ENCODE results near the gene CACNA1E.

The CACNA1E gene

DNA sequence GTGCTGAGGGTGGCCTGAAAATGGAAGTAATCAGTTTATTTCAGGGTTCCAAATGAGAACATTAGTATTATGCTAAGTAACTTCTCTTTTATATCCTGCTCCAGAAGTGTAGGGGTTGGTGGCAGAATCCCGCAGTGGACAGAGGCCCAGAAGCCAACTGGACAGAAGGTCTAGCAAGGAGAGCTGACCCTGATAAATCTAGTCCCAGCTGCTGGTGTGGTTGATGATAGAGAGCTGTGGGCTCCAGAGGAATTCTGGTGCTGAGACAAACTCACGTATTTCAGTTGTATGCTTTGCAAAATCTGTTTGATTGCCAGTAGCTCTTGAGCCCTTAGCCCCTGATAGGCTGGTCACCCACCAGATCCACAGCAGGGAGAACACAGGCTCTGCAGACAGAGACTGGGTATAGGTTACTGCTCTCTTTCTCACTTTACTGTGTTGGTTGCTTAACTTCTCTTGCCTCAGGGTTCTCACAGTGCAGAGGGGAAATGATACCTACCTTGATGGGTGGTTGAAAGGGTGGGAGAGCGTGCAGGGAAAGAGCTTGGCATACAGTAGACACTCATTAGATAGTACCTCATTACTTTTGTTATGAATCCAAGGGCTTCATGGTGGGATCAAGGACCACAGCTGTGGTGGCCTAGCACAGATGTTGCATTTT lies 29.6 kb upstream of the CACNA1E start:
- no peaks in the 10 kb centered on the region for H3K4me1 ChIP-seq
- H3K9ac ChIP-seq = no peak overlapping the region
- H4K20me1 ChIP-seq = no peaks in the 10 kb centered on the region
- TF ChIP-seq Cebpa-rat (IDR thresholded peaks at IDR 0.05) = no peak
- peaks cover 5% of the 10 kb centered on the region; the same call in 1 of the 2 replicates for H3K9me3 ChIP-seq
- no peak overlapping the region for H3K4me3 ChIP-seq
- H3K36me3 ChIP-seq = no peaks in the 10 kb centered on the region
- no peak overlapping the region for H3K4me2 ChIP-seq
- no peaks in the 10 kb centered on the region for H3K27me3 ChIP-seq
- no peak overlapping the region for H3K27ac ChIP-seq

DNA sequence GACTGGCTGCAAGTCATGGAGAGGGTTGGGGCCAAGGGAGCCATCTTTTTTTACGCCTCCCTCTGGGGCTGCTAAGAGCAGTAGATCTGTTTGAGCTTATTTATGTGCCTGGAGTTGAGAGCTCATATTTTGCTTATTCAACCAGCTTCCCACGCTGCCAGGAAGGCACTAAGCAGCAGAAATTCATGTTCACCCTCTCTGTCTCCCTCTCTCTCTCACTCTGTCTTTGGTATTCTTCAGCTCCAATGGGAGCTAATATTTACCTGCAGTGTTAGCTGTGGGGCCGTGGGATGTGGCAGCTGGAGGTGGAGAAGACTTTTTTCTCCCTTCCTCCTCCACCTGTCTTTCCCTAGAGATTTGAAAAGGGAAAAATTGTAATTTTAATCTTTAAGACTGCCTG lies 26.8 kb upstream of the CACNA1E start:
- no peak overlapping the region for H3K4me3 ChIP-seq
- no peaks in the 10 kb centered on the region for H3K36me3 ChIP-seq
- no peak overlapping the region for H3K27ac ChIP-seq
- H3K27me3 ChIP-seq = no peaks in the 10 kb centered on the region
- H3K4me1 ChIP-seq = no peaks in the 10 kb centered on the region
- H3K9ac ChIP-seq = no peak overlapping the region
- H4K20me1 ChIP-seq = no peaks in the 10 kb centered on the region
- TF ChIP-seq Cebpa-rat (IDR thresholded peaks at IDR 0.05) = no peak
- no peak overlapping the region for H3K4me2 ChIP-seq
- H3K9me3 ChIP-seq = peaks cover 5% of the 10 kb centered on the region; the same call in 1 of the 2 replicates

DNA sequence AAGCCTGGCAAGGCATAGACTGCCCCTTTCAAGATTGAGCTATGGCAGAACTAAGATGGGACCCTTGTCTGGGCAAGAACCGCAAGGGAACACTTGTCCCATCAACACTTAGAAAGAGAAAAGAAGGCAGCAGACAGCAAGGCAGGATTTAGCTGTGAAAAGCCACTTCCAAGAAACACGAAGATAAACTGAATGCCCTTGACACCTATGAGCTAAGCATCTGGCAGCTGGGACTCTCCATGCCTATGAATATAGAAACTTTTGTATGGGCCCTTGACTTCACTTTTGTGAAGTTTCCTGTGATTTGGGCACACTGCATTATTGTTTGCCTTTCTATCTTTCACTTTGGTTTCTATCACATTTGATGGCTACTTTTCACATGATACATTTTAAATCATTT lies 24.9 kb upstream of the CACNA1E start:
- Histone ChIP-seq H3K4me3 (no peak overlapping the region), H3K36me3 (no peaks in the 10 kb centered on the region), H3K27ac (no peak overlapping the region), H3K9me3 (peaks cover 5% of the 10 kb centered on the region; the same call in 1 of the 2 replicates), H3K27me3 (no peaks in the 10 kb centered on the region), H3K9ac (no peak overlapping the region), H4K20me1 (no peaks in the 10 kb centered on the region), H3K4me1 (no peaks in the 10 kb centered on the region), H3K4me2 (no peak overlapping the region)
- TF ChIP-seq Cebpa-rat (IDR thresholded peaks at IDR 0.05) = no peak

DNA sequence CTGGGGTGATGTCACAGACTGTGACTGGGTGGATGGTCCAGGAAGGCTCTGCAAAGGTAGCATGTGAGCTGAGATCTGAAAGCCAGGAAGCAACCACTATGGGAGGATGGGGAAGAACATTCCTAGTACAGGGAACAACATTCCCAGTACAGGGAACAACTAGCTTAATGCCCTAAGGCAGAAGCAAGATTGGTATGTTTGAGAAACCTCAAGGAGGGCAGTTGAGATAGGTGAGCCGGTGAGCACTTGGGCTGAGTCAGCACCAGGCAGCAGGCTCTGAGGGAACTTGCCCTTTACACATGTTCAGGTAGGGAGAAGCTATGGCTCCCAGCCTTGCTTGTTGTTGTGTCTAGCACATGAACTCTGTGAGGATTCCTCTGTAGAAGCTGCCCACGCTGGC lies 24.2 kb upstream of the CACNA1E start:
- peaks cover 5% of the 10 kb centered on the region; the same call in 1 of the 2 replicates for H3K9me3 ChIP-seq
- H3K36me3 ChIP-seq = no peaks in the 10 kb centered on the region
- H3K27ac ChIP-seq = no peak overlapping the region
- no peak overlapping the region for H3K4me2 ChIP-seq
- TF ChIP-seq Cebpa-rat (IDR thresholded peaks at IDR 0.05) = no peak
- H3K4me3 ChIP-seq = no peak overlapping the region
- no peaks in the 10 kb centered on the region for H3K4me1 ChIP-seq
- no peaks in the 10 kb centered on the region for H3K27me3 ChIP-seq
- H3K9ac ChIP-seq = no peak overlapping the region
- no peaks in the 10 kb centered on the region for H4K20me1 ChIP-seq

DNA sequence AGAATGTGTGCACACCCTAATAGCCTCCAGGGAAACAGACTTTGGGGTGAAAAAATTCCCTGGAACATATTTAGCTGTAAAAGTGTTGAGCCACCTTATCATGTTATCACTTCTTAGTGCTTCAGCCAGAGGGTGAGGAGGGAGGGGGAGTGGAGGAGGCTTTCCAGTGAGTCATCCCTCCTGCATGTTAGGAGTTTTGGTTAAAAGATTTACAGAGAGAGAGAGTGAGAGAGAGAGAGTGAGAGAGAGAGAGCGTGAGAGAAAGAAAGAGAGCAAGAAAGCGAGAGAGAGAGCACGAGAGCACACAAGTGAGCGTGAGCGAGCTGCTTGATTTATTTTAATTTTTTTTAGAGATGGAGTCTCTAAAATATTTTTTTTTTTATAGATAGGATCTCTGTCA lies 13.5 kb upstream of the CACNA1E start:
- Histone ChIP-seq H3K4me1 (no peaks in the 10 kb centered on the region), H3K4me3 (no peak overlapping the region), H3K27me3 (no peaks in the 10 kb centered on the region), H3K9me3 (peaks cover 4% of the 10 kb centered on the region; the same call in 1 of the 2 replicates), H3K36me3 (no peaks in the 10 kb centered on the region), H3K4me2 (no peak overlapping the region), H3K9ac (no peak overlapping the region), H4K20me1 (no peaks in the 10 kb centered on the region), H3K27ac (no peak overlapping the region)
- TF ChIP-seq Cebpa-rat (IDR thresholded peaks at IDR 0.05) = no peak

DNA sequence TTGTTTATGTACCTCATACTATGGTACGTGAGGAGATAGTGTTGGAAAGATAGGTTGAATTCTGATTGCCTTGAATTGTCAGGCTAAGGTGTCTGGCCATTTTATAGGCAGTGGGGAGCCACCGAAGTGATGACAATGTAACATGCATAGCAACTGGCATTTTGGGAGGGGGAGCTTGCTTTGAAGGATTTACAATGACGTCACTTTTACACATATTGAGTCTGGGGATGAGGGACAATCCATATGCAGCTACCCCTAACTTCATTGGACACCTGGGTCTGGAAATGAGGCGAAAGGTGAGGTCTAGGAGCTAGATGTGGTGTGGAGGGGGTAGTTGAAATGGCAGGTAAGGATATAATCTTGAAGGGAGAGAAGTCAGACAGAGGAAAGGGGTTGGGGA lies 7.7 kb upstream of the CACNA1E start:
- H3K36me3 ChIP-seq = no peaks in the 10 kb centered on the region
- H3K9me3 ChIP-seq = no peaks in the 10 kb centered on the region
- no peak for TF ChIP-seq Cebpa-rat (IDR thresholded peaks at IDR 0.05)
- no peak overlapping the region for H3K4me2 ChIP-seq
- no peaks in the 10 kb centered on the region for H4K20me1 ChIP-seq
- H3K27ac ChIP-seq = no peak overlapping the region
- H3K9ac ChIP-seq = no peak overlapping the region
- no peak overlapping the region for H3K4me3 ChIP-seq
- peaks cover 2% of the 10 kb centered on the region; the same call in 1 of the 2 replicates for H3K27me3 ChIP-seq
- 0 out of 2 replicates have a peak, but pooled peaks cover under 1% of the 10 kb centered on the region for H3K4me1 ChIP-seq

DNA sequence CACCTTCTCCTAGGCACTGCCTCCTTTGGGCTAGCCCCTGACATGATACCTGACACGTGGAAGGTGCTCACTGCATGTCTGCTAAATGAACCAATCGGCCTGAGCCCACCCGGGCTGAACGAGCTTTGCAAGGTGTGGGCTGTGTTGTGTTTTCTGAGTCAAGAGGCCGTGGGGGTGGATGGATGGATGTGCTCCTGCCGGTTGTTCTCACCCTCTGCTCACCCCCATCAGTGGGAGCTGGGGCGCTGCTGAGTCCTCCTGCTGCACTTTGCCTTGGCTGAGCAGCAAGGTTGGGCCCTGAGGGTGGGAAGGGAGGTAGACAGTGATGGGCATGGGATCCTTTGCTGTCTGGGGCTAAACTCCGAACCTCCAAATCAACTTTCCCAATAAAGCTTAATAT lies 6.7 kb upstream of the CACNA1E start:
- Histone ChIP-seq H3K36me3 (no peaks in the 10 kb centered on the region), H3K4me3 (no peak overlapping the region), H3K9ac (no peak overlapping the region), H3K4me1 (peaks cover 7% of the 10 kb centered on the region; the same call in 1 of the 2 replicates), H3K27me3 (peaks cover 12% of the 10 kb centered on the region), H4K20me1 (no peaks in the 10 kb centered on the region), H3K4me2 (no peak overlapping the region), H3K9me3 (no peaks in the 10 kb centered on the region), H3K27ac (no peak overlapping the region)
- TF ChIP-seq Cebpa-rat (IDR thresholded peaks at IDR 0.05) = no peak

DNA sequence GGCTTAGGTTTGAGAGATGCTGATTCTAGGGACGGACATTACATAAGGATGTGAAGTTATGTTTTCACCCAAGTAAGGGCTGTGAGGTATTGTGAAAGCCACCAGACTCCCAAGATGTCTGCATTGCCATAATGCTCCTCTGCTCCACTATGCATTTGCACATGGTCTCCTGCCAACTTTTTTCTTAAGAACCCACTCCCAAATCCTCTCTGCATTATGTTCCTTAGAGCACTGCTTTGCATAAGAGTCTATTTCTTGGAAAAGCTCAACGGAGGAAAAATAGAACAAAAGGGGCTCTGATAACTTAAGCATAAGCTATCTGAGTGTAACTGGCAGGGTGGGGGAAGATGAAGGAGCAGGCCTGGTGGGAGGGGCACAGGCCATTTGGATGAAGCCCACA lies 5.0 kb upstream of the CACNA1E start:
- H3K36me3 ChIP-seq = no peaks in the 10 kb centered on the region
- peaks cover 7% of the 10 kb centered on the region; the same call in 1 of the 2 replicates for H3K4me1 ChIP-seq
- H4K20me1 ChIP-seq = no peaks in the 10 kb centered on the region
- H3K27ac ChIP-seq = no peak overlapping the region
- H3K9ac ChIP-seq = no peak overlapping the region
- H3K9me3 ChIP-seq = peaks cover 15% of the 10 kb centered on the region
- H3K4me2 ChIP-seq = no peak overlapping the region
- H3K27me3 ChIP-seq = peaks cover 29% of the 10 kb centered on the region
- H3K4me3 ChIP-seq = no peak overlapping the region
- no peak for TF ChIP-seq Cebpa-rat (IDR thresholded peaks at IDR 0.05)

DNA sequence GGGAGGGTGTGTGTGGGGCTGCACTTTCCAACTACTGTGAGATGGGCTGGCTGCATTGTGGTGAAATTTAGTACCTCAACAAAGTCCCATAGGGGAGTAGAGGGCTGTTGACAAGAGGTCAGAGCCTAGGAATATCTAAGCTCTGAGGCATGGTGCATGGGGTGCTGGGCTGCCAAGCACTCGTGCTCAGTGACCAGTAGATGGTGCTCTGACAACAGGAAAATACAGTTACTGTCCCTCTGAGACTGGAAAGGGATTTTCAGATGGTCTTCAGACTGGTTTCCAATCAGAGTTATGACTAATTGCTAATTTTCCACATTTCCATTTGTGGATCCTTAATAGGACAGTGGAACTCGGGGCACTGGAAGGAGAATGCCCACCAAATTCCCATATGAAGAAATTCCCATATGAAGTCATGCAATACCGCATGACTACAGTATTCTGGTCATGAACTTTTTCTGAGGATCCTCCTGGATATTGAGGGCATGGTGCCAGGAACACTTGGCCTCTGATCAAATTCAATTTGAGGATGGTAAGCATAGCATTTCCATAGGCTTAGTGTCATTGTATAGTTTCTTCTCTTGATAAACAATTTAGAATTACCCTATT lies 4.1 kb upstream of the CACNA1E start:
- TF ChIP-seq Cebpa-rat (IDR thresholded peaks at IDR 0.05) = no peak
- Histone ChIP-seq H3K4me1 (peaks cover 7% of the 10 kb centered on the region; the same call in 1 of the 2 replicates), H3K4me3 (no peak overlapping the region), H4K20me1 (no peaks in the 10 kb centered on the region), H3K9ac (no peak overlapping the region), H3K9me3 (peaks cover 24% of the 10 kb centered on the region), H3K4me2 (no peak overlapping the region), H3K27me3 (peaks cover 38% of the 10 kb centered on the region), H3K36me3 (no peaks in the 10 kb centered on the region), H3K27ac (no peak overlapping the region)

DNA sequence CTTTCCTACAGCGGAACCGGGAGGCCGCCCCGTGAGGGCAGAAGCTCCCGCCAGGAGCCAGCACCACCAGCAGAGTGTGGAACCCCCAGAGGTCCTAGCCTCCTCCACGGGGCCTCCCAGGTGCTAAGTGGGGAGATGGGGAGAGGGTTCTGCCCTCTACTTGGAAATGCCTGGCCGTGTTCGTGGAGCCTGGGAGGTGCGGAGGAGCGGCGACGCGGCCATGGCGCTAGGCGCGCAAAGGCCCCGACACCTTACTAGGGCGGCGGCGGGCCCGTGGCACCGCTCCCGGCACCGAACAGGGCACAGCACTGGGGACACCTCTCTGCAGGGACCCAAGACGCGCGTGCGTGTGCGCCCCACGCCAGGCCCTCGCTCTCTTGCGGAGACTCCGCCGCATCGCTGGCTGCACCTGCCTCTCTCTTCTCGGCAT lies 1.3 kb upstream of the CACNA1E start:
- Histone ChIP-seq H3K4me1 (peaks cover 7% of the 10 kb centered on the region; the same call in 1 of the 2 replicates), H3K4me3 (no peak overlapping the region), H3K4me2 (no peak overlapping the region), H3K27ac (no peak overlapping the region), H4K20me1 (no peaks in the 10 kb centered on the region), H3K9ac (no peak overlapping the region), H3K27me3 (peaks cover 57% of the 10 kb centered on the region), H3K9me3 (peaks cover 42% of the 10 kb centered on the region), H3K36me3 (no peaks in the 10 kb centered on the region)
- TF ChIP-seq Cebpa-rat (IDR thresholded peaks at IDR 0.05) = no peak
